RWPE2 (cell line): ENCODE measurements around the gene IL17RD.
A peak's percentile ranks its signal among the peaks of the same experiment; 100 is the strongest.

Experiments
- ATAC-seq: fragments of 200-7000 bp; cut with Tn5 transposase; 3 replicates; pipeline ENCODE4 v1.9.1; 2021; ENCODE audit warnings: low read depth
- DNase-seq: peaks from one replicate; pipeline ENCODE4 v3.0.0-alpha.2; 2020; ENCODE audit warnings: low spot score
- H3K27ac ChIP-seq: fragments of 450-650 bp; 2 replicates; pipeline ENCODE4 v1.5.1; 2017; ENCODE audit warnings: mild to moderate bottlenecking; ENCODE audit not compliant: poor library complexity, severe bottlenecking
- H3K27me3 ChIP-seq: fragments of 250-450 bp; sonication (Bioruptor Pico); 2 replicates; pipeline ENCODE4 v1.5.1; 2021; ENCODE audit warnings: mild to moderate bottlenecking, moderate library complexity; ENCODE audit not compliant: insufficient read depth, poor library complexity, severe bottlenecking
- H3K36me3 ChIP-seq: fragments of 250-450 bp; sonication (Bioruptor Pico); 2 replicates; pipeline ENCODE4 v1.5.1; 2020; ENCODE audit warnings: low read depth, mild to moderate bottlenecking, moderate library complexity
- H3K4me1 ChIP-seq: fragments of 250-450 bp; sonication (Bioruptor Pico); 2 replicates; pipeline ENCODE4 v1.5.1; 2021; ENCODE audit warnings: mild to moderate bottlenecking, moderate library complexity; ENCODE audit not compliant: insufficient read depth, poor library complexity, severe bottlenecking
- H3K4me3 ChIP-seq: fragments of 250-450 bp; sonication (Bioruptor Pico); 2 replicates; pipeline ENCODE4 v1.5.1; 2021; ENCODE audit warnings: mild to moderate bottlenecking, moderate library complexity; ENCODE audit not compliant: severe bottlenecking
- H3K9me3 ChIP-seq: fragments of 250-450 bp; sonication (Bioruptor Pico); 2 replicates; pipeline ENCODE4 v1.5.1; 2021; ENCODE audit warnings: mild to moderate bottlenecking, moderate library complexity; ENCODE audit not compliant: severe bottlenecking
- TF ChIP-seq, protein P1 (sequence below): fragments of 450-650 bp; IDR thresholded peaks from one replicate; pipeline ENCODE4 v1.5.1; 2017; ENCODE audit warnings: mild to moderate bottlenecking, moderate library complexity; ENCODE audit not compliant: poor library complexity, severe bottlenecking

IL17RD gene

DNA sequence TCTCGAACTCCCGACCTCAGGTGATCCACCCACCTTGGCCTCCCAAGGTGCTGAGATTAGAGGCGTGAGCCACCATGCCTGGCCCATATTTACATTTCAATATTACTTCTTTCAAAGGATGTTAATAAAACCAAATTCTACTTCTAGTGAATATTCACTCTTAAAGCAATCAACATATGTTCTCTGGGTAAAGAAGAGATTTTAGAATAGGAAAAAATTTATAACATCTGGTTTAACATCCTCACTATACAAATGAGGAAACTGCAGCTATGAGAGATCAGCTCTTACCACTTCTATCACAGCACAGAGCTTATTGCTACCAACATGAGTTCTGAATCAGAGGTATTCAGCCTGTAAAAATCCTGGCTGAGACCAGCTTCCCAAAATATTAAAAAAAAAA is 48.7 kb downstream of the IL17RD start:
- DNase-seq (no peak), ATAC-seq (no peak)
- Histone ChIP-seq H3K4me1 (no peaks in the 10 kb centered on the region), H3K27me3 (no peaks in the 10 kb centered on the region), H3K27ac (no peak overlapping the region), H3K4me3 (no peak overlapping the region), H3K36me3 (no peaks in the 10 kb centered on the region), H3K9me3 (no peaks in the 10 kb centered on the region)
- TF ChIP-seq, protein P1, sequence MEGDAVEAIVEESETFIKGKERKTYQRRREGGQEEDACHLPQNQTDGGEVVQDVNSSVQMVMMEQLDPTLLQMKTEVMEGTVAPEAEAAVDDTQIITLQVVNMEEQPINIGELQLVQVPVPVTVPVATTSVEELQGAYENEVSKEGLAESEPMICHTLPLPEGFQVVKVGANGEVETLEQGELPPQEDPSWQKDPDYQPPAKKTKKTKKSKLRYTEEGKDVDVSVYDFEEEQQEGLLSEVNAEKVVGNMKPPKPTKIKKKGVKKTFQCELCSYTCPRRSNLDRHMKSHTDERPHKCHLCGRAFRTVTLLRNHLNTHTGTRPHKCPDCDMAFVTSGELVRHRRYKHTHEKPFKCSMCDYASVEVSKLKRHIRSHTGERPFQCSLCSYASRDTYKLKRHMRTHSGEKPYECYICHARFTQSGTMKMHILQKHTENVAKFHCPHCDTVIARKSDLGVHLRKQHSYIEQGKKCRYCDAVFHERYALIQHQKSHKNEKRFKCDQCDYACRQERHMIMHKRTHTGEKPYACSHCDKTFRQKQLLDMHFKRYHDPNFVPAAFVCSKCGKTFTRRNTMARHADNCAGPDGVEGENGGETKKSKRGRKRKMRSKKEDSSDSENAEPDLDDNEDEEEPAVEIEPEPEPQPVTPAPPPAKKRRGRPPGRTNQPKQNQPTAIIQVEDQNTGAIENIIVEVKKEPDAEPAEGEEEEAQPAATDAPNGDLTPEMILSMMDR: no peak

DNA sequence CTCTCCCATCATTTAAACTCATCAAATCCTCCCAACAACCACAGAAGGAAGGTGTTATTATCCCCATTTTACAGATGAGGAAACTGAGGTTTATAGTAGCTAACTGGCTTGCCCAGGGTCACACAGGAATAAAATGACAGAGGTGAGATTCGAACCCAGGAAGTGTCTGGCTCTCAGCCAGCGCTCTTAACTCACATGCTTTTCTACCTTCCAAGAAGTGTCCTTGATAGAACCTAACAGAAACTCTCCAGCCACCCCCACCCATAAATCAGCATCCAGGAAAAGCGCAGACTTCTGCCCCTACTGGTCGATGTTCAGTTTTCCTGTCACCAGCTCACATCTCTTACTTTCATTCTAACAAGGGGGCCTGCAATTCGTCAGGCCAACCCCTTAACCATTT is 52.9 kb downstream of the IL17RD start:
- H3K4me1 ChIP-seq: no peaks in the 10 kb centered on the region
- no peak overlapping the region for H3K27ac ChIP-seq
- H3K9me3 ChIP-seq: no peaks in the 10 kb centered on the region
- ATAC-seq: no peak
- no peak for DNase-seq
- no peak overlapping the region for H3K4me3 ChIP-seq
- TF ChIP-seq, protein P1: peak; percentile 11
- H3K36me3 ChIP-seq: no peaks in the 10 kb centered on the region
- no peaks in the 10 kb centered on the region for H3K27me3 ChIP-seq

DNA sequence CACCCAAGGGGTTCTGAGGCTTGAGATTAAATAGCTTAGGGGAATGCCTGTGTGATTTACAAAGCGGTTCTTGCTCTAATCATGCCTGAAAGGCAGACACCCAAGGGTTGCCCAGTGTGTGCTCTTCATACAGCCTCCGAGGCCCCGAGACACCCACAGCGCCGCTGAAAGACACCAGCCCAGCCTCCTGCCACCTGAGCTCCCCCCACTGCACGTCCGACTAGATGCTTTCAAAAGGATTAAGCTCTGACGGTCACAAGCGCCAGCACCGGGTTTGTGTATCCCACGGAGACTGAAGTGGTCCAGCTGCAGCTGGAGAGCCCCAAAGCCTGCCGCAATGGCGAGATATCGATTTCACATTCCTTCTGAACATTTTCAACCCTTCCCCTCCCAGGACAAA is 54.4 kb downstream of the IL17RD start:
- no peaks in the 10 kb centered on the region for H3K4me1 ChIP-seq
- no peaks in the 10 kb centered on the region for H3K9me3 ChIP-seq
- no peak overlapping the region for H3K27ac ChIP-seq
- DNase-seq (no peak), ATAC-seq (no peak)
- no peaks in the 10 kb centered on the region for H3K27me3 ChIP-seq
- H3K4me3 ChIP-seq: no peak overlapping the region
- H3K36me3 ChIP-seq: no peaks in the 10 kb centered on the region
- TF ChIP-seq, protein P1: no peak

DNA sequence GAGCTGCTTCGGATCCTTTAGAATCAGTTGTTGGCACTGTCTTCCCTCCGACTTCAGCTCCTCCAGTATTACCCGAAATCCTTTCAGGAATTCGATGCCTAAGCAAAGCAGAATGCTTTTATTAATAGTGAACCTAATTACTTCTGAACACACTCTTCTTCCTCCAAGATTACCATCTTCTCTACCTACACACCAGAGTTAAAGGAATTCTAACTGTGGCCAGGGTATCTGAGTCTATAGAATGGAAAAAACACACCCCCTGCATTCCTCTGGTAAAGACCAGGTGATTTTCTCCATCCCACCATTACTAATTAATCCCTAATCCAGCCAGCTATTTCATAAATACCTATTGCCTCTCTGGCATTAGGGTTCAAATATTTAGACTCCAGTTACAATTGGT is 54.9 kb downstream of the IL17RD start:
- ATAC-seq: no peak
- H3K27me3 ChIP-seq: no peaks in the 10 kb centered on the region
- no peaks in the 10 kb centered on the region for H3K36me3 ChIP-seq
- no peaks in the 10 kb centered on the region for H3K9me3 ChIP-seq
- no peak for DNase-seq
- no peak overlapping the region for H3K4me3 ChIP-seq
- no peak overlapping the region for H3K27ac ChIP-seq
- H3K4me1 ChIP-seq: no peaks in the 10 kb centered on the region
- TF ChIP-seq, protein P1: no peak

DNA sequence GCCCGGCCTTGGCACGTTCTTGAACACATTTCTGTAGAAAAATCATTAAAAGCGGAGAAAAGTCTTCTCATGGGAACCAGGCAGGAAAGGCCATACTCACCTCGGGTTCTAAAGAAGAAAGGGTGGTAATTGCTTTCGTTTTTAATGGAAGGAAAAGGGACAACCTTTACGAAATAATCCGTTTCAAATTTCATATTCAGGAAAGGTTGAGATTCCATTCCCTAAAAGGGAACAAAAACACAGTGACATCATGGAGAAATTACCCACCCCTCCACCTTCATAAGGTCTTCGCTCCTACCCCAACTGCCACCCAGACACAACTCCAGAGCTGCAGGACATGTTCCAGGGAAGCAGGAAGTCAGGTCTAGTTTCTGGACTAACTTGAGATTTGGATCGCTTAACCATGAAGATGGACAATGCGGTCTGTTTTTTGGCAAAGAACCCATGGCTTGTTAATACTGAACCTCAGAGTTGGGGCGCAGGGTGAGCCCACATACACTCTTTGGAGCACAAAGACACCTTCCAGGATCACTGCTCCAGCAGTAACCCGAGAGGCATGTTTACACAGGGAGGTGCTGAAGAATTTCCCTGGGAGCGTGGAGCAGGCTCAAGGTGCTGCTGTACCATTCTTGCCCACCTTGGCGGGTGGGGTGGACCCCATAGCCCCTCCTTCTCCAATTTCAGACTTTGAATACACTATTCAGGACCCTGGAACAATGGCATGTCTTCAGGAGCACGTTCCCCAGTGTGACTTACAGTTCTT is 55.5 kb downstream of the IL17RD start:
- no peaks in the 10 kb centered on the region for H3K36me3 ChIP-seq
- no peaks in the 10 kb centered on the region for H3K4me1 ChIP-seq
- no peak overlapping the region for H3K27ac ChIP-seq
- DNase-seq (no peak), ATAC-seq (no peak)
- no peak overlapping the region for H3K4me3 ChIP-seq
- no peaks in the 10 kb centered on the region for H3K9me3 ChIP-seq
- H3K27me3 ChIP-seq: no peaks in the 10 kb centered on the region
- TF ChIP-seq, protein P1: no peak
